Parathyroid adenoma (tissue), 2 donors: Measurements from ENCODE around the gene RPL28.

Source experiments
- H2AFZ ChIP-seq: fragments of 300-600 bp; sonication (generic); one replicate; pipeline ENCODE4 v1.7.0; 2017; ENCODE audit warnings: antibody characterized with exemption, mild to moderate bottlenecking
- H3K27ac ChIP-seq: fragments of 300-600 bp; sonication (generic); one replicate; pipeline ENCODE4 v1.7.0; 2017
- H3K27me3 ChIP-seq: fragments of 300-600 bp; sonication (generic); one replicate; pipeline ENCODE4 v1.7.0; 2017; ENCODE audit warnings: low read length; ENCODE audit not compliant: control insufficient read depth, insufficient read depth
- H3K36me3 ChIP-seq: fragments of 300-600 bp; sonication (generic); one replicate; pipeline ENCODE4 v1.7.0; 2017; ENCODE audit warnings: low read length; ENCODE audit not compliant: control insufficient read depth, insufficient read depth
- H3K4me1 ChIP-seq: fragments of 300-600 bp; sonication (generic); one replicate; pipeline ENCODE4 v1.7.0; 2017; ENCODE audit warnings: control low read depth
- H3K4me2 ChIP-seq: fragments of 300-600 bp; sonication (generic); one replicate; pipeline ENCODE4 v1.7.0; 2017; ENCODE audit warnings: low read length
- H3K4me3 ChIP-seq: fragments of 300-600 bp; sonication (generic); one replicate; pipeline ENCODE4 v1.7.0; 2017; ENCODE audit warnings: low read depth, low read length
- H3K79me2 ChIP-seq: fragments of 300-600 bp; sonication (generic); one replicate; pipeline ENCODE4 v1.7.0; 2017; ENCODE audit warnings: control low read depth
- H3K9ac ChIP-seq: fragments of 300-600 bp; sonication (generic); one replicate; pipeline ENCODE4 v1.7.0; 2017; ENCODE audit warnings: mild to moderate bottlenecking
- H3K9me3 ChIP-seq: fragments of 300-600 bp; sonication (generic); one replicate; pipeline ENCODE4 v1.7.0; 2017; ENCODE audit warnings: low read length; ENCODE audit not compliant: control insufficient read depth
- TF ChIP-seq, protein P1 (sequence below): fragments of 300-600 bp; sonication (generic); IDR thresholded peaks from one replicate; pipeline ENCODE4 v1.7.0; 2017; ENCODE audit warnings: antibody characterized with exemption, mild to moderate bottlenecking
- donor health status: primary hyperparathyroidism.

RPL28 gene

DNA sequence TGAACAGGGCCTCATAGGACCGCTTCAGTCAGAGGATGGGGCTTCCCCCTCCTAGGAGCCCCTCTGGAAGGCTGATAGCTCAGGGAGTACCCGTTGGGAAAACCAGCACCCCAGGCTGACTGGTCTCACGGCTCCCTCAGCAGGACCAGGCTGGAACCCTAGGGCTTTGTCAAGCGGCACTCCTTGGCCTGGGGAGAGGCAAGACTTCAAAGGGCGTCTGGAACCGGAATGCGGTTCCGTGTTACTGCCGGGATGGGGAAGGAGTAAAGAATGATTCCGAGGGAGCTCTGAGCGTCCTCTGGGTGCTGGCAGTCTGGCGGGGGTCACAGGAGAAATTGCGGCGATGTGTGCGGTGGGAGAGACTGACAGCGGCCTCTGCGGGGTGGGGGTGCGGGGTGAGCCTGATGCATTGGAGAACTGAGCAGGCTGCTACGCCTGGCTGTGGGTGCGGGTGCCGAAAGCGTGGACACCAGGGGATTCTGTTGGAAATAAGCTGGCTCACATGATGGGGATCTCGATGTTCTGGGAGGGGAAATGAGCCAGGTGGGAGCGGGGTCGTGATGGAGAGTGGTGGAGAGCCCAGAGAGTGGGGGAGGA lies 33.1 kb upstream of the RPL28 start:
- TF ChIP-seq, protein P1, sequence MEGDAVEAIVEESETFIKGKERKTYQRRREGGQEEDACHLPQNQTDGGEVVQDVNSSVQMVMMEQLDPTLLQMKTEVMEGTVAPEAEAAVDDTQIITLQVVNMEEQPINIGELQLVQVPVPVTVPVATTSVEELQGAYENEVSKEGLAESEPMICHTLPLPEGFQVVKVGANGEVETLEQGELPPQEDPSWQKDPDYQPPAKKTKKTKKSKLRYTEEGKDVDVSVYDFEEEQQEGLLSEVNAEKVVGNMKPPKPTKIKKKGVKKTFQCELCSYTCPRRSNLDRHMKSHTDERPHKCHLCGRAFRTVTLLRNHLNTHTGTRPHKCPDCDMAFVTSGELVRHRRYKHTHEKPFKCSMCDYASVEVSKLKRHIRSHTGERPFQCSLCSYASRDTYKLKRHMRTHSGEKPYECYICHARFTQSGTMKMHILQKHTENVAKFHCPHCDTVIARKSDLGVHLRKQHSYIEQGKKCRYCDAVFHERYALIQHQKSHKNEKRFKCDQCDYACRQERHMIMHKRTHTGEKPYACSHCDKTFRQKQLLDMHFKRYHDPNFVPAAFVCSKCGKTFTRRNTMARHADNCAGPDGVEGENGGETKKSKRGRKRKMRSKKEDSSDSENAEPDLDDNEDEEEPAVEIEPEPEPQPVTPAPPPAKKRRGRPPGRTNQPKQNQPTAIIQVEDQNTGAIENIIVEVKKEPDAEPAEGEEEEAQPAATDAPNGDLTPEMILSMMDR = no peak
- no peaks in the 10 kb centered on the region for H3K27me3 ChIP-seq
- no peak overlapping the region for H3K9ac ChIP-seq
- H3K4me2 ChIP-seq = no peak overlapping the region
- H3K4me3 ChIP-seq = no peak overlapping the region
- H3K79me2 ChIP-seq = no peaks in the 10 kb centered on the region
- H3K27ac ChIP-seq = no peak overlapping the region
- no peaks in the 10 kb centered on the region for H3K9me3 ChIP-seq
- no peaks in the 10 kb centered on the region for H3K4me1 ChIP-seq
- H3K36me3 ChIP-seq = no peaks in the 10 kb centered on the region
- no peak overlapping the region for H2AFZ ChIP-seq

DNA sequence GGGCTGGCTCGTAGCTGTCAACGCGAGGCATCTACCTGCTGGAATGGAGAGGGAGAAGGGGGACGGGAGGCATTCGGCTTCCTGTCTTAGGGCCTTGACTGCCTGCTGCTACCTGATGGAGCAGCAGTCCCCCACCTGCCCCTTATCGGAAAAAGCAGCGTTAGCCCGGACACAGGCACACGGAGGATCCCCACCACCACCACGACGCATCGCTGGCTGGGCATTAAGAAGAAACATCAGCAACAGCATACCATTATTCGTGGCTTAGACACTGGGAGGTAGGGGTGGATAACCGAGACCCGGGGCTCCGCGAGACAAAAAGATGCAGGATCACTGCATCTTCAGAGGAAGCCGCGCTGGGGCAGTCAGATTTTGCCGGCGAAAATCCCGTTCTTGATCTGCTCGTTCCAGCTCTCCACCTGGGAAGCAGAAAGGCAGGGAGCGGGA lies 32.4 kb upstream of the RPL28 start:
- peak overlapping the region; percentile 68 for H3K4me2 ChIP-seq
- peak overlapping the region; percentile 46 for H3K4me3 ChIP-seq
- H3K27me3 ChIP-seq = no peaks in the 10 kb centered on the region
- TF ChIP-seq, protein P1 = no peak
- H2AFZ ChIP-seq = peak overlapping the region; percentile 60
- H3K4me1 ChIP-seq = no peaks in the 10 kb centered on the region
- no peaks in the 10 kb centered on the region for H3K79me2 ChIP-seq
- H3K9me3 ChIP-seq = no peaks in the 10 kb centered on the region
- H3K36me3 ChIP-seq = no peaks in the 10 kb centered on the region
- H3K27ac ChIP-seq = no peak overlapping the region
- H3K9ac ChIP-seq = no peak overlapping the region

DNA sequence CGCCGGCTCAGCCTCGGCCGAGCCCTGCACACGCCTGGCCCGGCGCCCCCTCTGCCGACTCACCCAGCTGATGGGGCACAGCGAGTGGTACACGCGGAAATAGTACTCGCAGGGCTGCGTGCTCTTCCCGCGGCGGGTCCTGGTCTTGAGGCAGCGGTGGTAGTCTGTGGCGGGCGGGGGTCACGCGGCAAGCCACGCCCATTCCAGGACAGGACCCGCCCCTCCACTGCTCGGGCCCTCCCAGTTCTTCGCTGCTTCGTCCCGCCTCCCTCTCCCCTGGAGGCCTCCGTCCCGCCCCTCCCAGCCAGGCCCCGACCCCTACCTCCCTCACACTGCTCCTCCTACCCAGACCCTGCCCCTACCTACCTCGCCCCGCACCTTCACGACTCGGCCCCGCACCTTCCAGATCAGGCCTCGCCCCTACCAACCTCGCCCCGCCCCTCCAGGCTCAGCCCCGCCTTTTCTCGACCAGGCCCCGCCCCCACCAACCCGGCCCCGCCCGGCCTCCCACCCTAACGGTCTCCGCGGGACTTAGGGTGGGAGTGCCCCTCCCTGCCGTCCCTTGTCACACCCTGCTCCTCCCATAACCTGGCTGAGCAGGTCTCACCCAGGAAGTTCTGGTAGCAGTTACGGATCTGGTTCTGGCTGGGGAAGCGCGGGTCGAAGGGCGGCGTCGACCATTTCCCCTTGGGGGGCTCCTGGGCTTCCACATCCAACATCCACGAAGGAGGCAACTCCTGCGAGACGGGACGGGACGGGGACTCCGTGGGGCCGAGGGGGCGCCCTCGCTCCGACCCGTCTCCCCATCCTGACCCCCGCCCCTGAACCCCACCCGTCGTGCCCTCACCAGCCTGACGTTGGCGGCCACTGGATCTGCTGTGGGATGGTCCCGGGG lies 31.7 kb upstream of the RPL28 start:
- Histone ChIP-seq H2AFZ (peak overlapping the region; percentile 60), H3K4me1 (no peaks in the 10 kb centered on the region), H3K36me3 (no peaks in the 10 kb centered on the region), H3K4me3 (peak overlapping the region; percentile 46), H3K79me2 (no peaks in the 10 kb centered on the region), H3K4me2 (peak overlapping the region; percentile 68), H3K27me3 (no peaks in the 10 kb centered on the region), H3K27ac (no peak overlapping the region), H3K9me3 (no peaks in the 10 kb centered on the region), H3K9ac (no peak overlapping the region)
- TF ChIP-seq, protein P1 = no peak

DNA sequence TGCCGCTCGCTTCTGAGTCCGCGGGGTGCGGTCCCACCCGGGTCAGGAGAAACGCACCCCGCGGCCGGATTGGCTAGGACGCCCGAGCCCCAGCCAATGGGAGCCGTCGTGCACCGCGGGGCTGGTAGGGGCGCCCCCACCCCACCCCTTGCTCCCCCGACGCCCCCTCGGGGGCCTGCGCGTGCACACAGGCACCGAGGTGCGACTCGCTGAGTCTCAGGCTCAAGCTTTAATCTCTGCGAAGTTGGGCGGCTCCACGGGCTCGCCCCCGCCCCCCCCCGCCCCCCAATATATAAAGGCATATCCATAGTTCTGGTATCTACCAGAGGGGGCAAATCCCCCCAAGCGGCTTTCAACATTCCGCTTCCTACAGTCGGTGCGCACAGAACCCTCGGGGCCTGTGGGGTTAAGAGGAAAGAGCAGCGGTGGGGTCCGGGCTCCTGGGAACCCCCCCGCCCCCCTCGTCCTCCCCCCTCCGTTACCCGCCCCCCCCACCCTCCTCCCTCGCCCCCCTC lies 31.0 kb upstream of the RPL28 start, which contains the start of gene COX6B2:
TSS of gene COX6B2 (minus strand) at position 22 of the 515 bp plus-strand sequence. CDS start 198 bp downstream, outside the sequence.
- peak within 1 kb of the TSS; percentile 60 for H2AFZ ChIP-seq
- H3K36me3 ChIP-seq = no peaks in the 10 kb centered on the region
- H3K4me1 ChIP-seq = no peaks in the 10 kb centered on the region
- H3K27me3 ChIP-seq = no peaks in the 10 kb centered on the region
- TF ChIP-seq, protein P1 = no peak
- no peak within 1 kb of the TSS for H3K27ac ChIP-seq
- H3K4me3 ChIP-seq = peak within 1 kb of the TSS; percentile 46
- no peak within 1 kb of the TSS for H3K9ac ChIP-seq
- no peaks in the 10 kb centered on the region for H3K79me2 ChIP-seq
- H3K9me3 ChIP-seq = no peaks in the 10 kb centered on the region
- peak within 1 kb of the TSS; percentile 68 for H3K4me2 ChIP-seq
